GM12878 (cell line): Measurements from ENCODE around the gene SRD5A2. TPM values are rescaled to one million over a fixed set of nuclear protein-coding genes. Genes with fewer than 3 reads are reported as not detected.

Experiments
- ATAC-seq: fragments of 200-7000 bp; cut with Tn5 transposase; 3 replicates; pipeline ENCODE4 v1.9.1; 2020; ENCODE audit warnings: mild to moderate bottlenecking, moderate library complexity
- BruUV-seq: library from RNA; stranded (reverse); fragments of 400-500 nt; replicated peaks from 2 replicates; lab custom pipeline; 2021; lab: Mats Ljungman, UMichigan
- CTCF ChIA-PET: fragments of 300-600 bp; sonication (Branson Sonifier 250); formaldehyde crosslinking; extraction: SDS; loops from one replicate; lab custom pipeline; 2021; ENCODE audit warnings: inconsistent platforms; lab: Yijun Ruan, JAX
- POLR2A ChIA-PET: fragments of 350-600 bp; formaldehyde crosslinking; extraction: SDS; loops from one replicate; lab custom pipeline; 2021; ENCODE audit warnings: inconsistent platforms; lab: Charles Lee
- RAD21 ChIA-PET: fragments of 300-600 bp; sonication (Branson Sonifier 250); formaldehyde crosslinking; loops from one replicate; lab custom pipeline; 2023; ENCODE audit warnings: antibody characterized with exemption; ENCODE audit not compliant: unreplicated experiment; lab: Charles Lee
- SMC1A ChIA-PET: fragments of 300-600 bp; sonication (Branson Sonifier 250); formaldehyde crosslinking; loops from one replicate; lab custom pipeline; 2023; ENCODE audit not compliant: unreplicated experiment, uncharacterized antibody; lab: Charles Lee
- DNase-seq: peaks from one replicate; pipeline ENCODE4 v3.0.0-alpha.2; 2011; ENCODE audit warnings: low read depth, low spot score
- FAIRE-seq: peaks from 3 replicates; lab custom pipeline; 2011; peaks lifted over from hg19 to GRCh38; lab: Jason Lieb, UNC
- H2AFZ ChIP-seq: 2 replicates; pipeline ENCODE4 v1.6.0; 2011; ENCODE audit warnings: low read depth, low read length, control low read depth; ENCODE audit not compliant: control insufficient read depth
- H3K27ac ChIP-seq: 2 replicates; pipeline ENCODE4 v1.5.1; 2011; ENCODE audit warnings: control low read depth; ENCODE audit not compliant: control insufficient read depth, insufficient read depth
- H3K27me3 ChIP-seq, 2 experiments: replicated peaks in 1 of 2; 2 replicates each; pipeline versions ENCODE4 v1.6.0 to v1.6.1; 2011; ENCODE audit warnings: low read length in 1 of 2; ENCODE audit not compliant: control insufficient read depth in 2 of 2, insufficient read depth in 2 of 2
- H3K36me3 ChIP-seq, 2 experiments: 2 replicates each; pipeline ENCODE4 v1.5.1; 2011; ENCODE audit warnings: low read length in 1 of 2; ENCODE audit not compliant: control insufficient read depth in 2 of 2, insufficient read depth in 2 of 2
- H3K4me1 ChIP-seq: 2 replicates; pipeline ENCODE4 v1.6.1; 2011; ENCODE audit warnings: mild to moderate bottlenecking, low read length, moderate library complexity, mixed read lengths; ENCODE audit not compliant: control insufficient read depth, insufficient read depth
- H3K4me2 ChIP-seq: 2 replicates; pipeline ENCODE4 v1.6.0; 2011; ENCODE audit warnings: control low read depth; ENCODE audit not compliant: control insufficient read depth, insufficient read depth
- H3K4me3 ChIP-seq: fragments of 200-600 bp; sonication (generic); 2 replicates; pipeline ENCODE4 v1.5.1; 2016
- H3K79me2 ChIP-seq: 2 replicates; pipeline ENCODE4 v1.6.0; 2011; ENCODE audit warnings: low read length; ENCODE audit not compliant: control insufficient read depth, insufficient read depth
- H3K9ac ChIP-seq: 2 replicates; pipeline ENCODE4 v1.8.0; 2011; ENCODE audit warnings: low read length, control low read depth, mixed read lengths; ENCODE audit not compliant: control insufficient read depth, insufficient read depth
- H3K9me3 ChIP-seq: replicated peaks from 3 replicates; pipeline ENCODE4 v1.5.1; 2011; ENCODE audit warnings: mild to moderate bottlenecking, low read length; ENCODE audit not compliant: control insufficient read depth, insufficient read depth
- H4K20me1 ChIP-seq: 2 replicates; pipeline ENCODE4 v1.6.0; 2011; ENCODE audit not compliant: control insufficient read depth, insufficient read depth
- ETV6 ChIP-seq, 2 experiments: fragments of 450-650 bp in 1 of 2; IDR thresholded peaks in 1 of 2; conservative IDR thresholded peaks in 1 of 2; 2 replicates each; pipeline ENCODE4 v1.6.1; 2014; ENCODE audit warnings: antibody characterized with exemption in 1 of 2, borderline replicate concordance in 1 of 2, low read depth in 1 of 2, mild to moderate bottlenecking in 1 of 2, moderate library complexity in 1 of 2
- HDGF ChIP-seq: fragments of 450-650 bp; IDR thresholded peaks from 2 replicates; pipeline ENCODE4 v1.6.1; 2016; ENCODE audit warnings: antibody characterized with exemption
- IRF3 ChIP-seq: fragments of 450-650 bp; IDR thresholded peaks from 2 replicates; pipeline ENCODE4 v1.6.1; 2014; ENCODE audit warnings: mild to moderate bottlenecking
- MEF2A ChIP-seq: IDR thresholded peaks from 2 replicates; pipeline ENCODE4 v1.6.1; 2011; ENCODE audit warnings: low read depth, mild to moderate bottlenecking, low read length, moderate library complexity; ENCODE audit not compliant: insufficient read depth
- MTA3 ChIP-seq: IDR thresholded peaks from 2 replicates; pipeline ENCODE4 v1.6.1; 2012; ENCODE audit warnings: low read length, inconsistent platforms, borderline replicate concordance
- MYB ChIP-seq: fragments of 150-350 bp; IDR thresholded peaks from 2 replicates; pipeline ENCODE4 v1.6.1; 2014; ENCODE audit warnings: mild to moderate bottlenecking, low read depth, low read length, borderline replicate concordance
- POLR2AphosphoS2 ChIP-seq: IDR thresholded peaks from 2 replicates; pipeline ENCODE4 v1.6.1; 2011; ENCODE audit warnings: low read depth, mild to moderate bottlenecking, low read length, improper control_type of control experiment, moderate library complexity
- PRDM15 ChIP-seq: fragments of 450-650 bp; formaldehyde crosslinking; IDR thresholded peaks from 2 replicates; pipeline ENCODE4 v1.4.0; 2020; ENCODE audit warnings: mild to moderate bottlenecking, moderate library complexity
- RAD21 ChIP-seq: IDR thresholded peaks from 2 replicates; pipeline ENCODE4 v1.6.1; 2011; ENCODE audit warnings: mild to moderate bottlenecking, low read depth, low read length, moderate library complexity; ENCODE audit not compliant: insufficient read depth
- SIN3A ChIP-seq: IDR thresholded peaks from 2 replicates; pipeline ENCODE4 v1.6.1; 2012; ENCODE audit warnings: low read depth, low read length, improper control_type of control experiment
- SKIL ChIP-seq: fragments of 450-650 bp; IDR thresholded peaks from 2 replicates; pipeline ENCODE4 v1.6.1; 2017; ENCODE audit warnings: mild to moderate bottlenecking, low read depth, inconsistent platforms; ENCODE audit not compliant: poor library complexity, severe bottlenecking
- USF1 ChIP-seq: IDR thresholded peaks from 2 replicates; pipeline ENCODE4 v1.6.1; 2011; ENCODE audit warnings: borderline replicate concordance, low read depth, mild to moderate bottlenecking, moderate library complexity, mixed read lengths, low read length; ENCODE audit not compliant: insufficient read depth; ENCODE audit errors: extremely low read length
- ZNF384 ChIP-seq: IDR thresholded peaks from 2 replicates; pipeline ENCODE4 v1.6.1; 2012; ENCODE audit warnings: low read depth, mild to moderate bottlenecking, low read length, improper control_type of control experiment, borderline replicate concordance
- WGBS: methylation state at CpG from one replicate; pipeline ENCODE4 v1.1.6; 2016; ENCODE audit warnings: low lambda C conversion rate; ENCODE audit not compliant: insufficient replicate concordance, insufficient coverage; ENCODE audit errors: missing lambda C conversion rate; 5-methylcytosine and 5-hydroxymethylcytosine counted together
- in situ Hi-C: fragments of 300-500 bp; cut with MboI; formaldehyde crosslinking; loops from 9 replicates; pipeline ENCODE4 v1.14.3; 2018; ENCODE audit warnings: mixed read lengths
- intact Hi-C: fragments of 100-400 bp; cut with micrococcal nuclease; formaldehyde crosslinking; loops from one replicate; pipeline ENCODE4 v1.14.2; 2022; ENCODE audit not compliant: unreplicated experiment
- polyA plus RNA-seq, 11 experiments: library from polyadenylated mRNA; depleted of rRNA in 4 of 11; unstranded in 6 of 11; stranded (reverse) in 5 of 11; fragments of >200 nt; fragmentation: Nextera tagmentation in 4 of 11; fragmentation: Illumina TruSeq in 1 of 11; extraction: Ambion mirVana in 4 of 11; extraction: Trizol in 1 of 11; gene quantifications; 1 replicate in 1 of 11; 2 replicates in 10 of 11; pipeline versions ENCODE4 v1.2.1 to v1.2.3, GENCODE V29; 2011 to 2016; ENCODE audit warnings: inconsistent platforms in 2 of 11, missing spikeins in 2 of 11, low read depth in 1 of 11
- total RNA-seq, 4 experiments: library from RNA; depleted of rRNA in 3 of 4; stranded (reverse); fragments of >200 nt in 3 of 4; fragmentation: Illumina TruSeq in 1 of 4; extraction: Trizol in 1 of 4; gene quantifications; 2 replicates each; pipeline versions ENCODE4 v1.2.1 to v1.2.3, GENCODE V29; 2013 to 2021

Gene SRD5A2
- total and polyA plus RNA-seq, 10 of the 15 experiments (the other 5 are each of a cell fraction or from before 2014, with no cell fraction given), result 0.01 TPM; not detected in 7

- no peak for TF ChIP-seq RAD21
- no peak for TF ChIP-seq MEF2A
- TF ChIP-seq MTA3, result no peak
- no peak for TF ChIP-seq SIN3A
- no peak for TF ChIP-seq ZNF384
- no peak for TF ChIP-seq POLR2AphosphoS2
- TF ChIP-seq, all 136 proteins: peak for 0
Observed at GRCh38 chr2:31586230-31586629, 5.5 kb upstream of the SRD5A2 start (continued).

DNA sequence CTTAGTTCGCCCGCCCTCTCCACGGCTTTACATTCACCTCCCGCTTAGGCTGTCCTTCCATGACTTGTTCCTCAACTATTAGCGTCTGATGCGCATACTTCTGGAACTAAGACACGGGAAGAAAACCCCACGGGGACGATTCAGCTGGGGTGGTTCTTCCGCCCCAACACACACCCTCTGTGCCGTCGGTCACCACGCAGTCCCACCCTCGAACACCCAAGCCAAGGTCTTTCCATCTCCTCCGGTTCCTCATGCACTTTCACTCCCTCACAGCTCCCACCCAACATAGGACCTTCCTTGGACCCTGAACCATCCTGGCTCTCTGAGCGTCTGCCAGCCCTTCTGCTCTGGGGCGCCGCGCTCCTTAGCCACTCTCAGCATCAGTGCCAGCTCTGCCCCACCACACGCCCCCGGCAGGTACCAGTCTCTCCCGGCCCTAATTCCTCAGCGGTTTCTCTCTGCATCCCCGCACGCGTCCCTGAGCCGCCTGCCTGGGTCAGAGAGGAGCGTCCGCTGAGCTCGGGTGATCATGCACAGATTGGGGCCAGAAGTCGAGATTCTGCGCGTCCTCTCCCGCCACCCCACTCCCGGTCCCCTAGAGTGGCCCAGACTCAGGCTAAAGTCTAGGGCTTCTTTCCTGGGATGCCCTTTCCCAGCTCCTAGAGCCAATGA lies 522 bp upstream of the SRD5A2 start:
- H3K36me3 ChIP-seq, result no peaks in the 10 kb centered on the region
- H3K9ac ChIP-seq, result no peak overlapping the region
- H3K79me2 ChIP-seq, result no peaks in the 10 kb centered on the region
- ATAC-seq (no peak), FAIRE-seq (no peak), DNase-seq (no peak)
- in situ Hi-C loops, result no loop called here
- ChIA-PET SMC1A (no interaction called here), CTCF (no interaction called here), POLR2A (no interaction called here), RAD21 (no interaction called here)
- H3K27ac ChIP-seq, result no peak overlapping the region
- intact Hi-C loops, result no loop called here
- no peak overlapping the region for H3K4me2 ChIP-seq
- no peaks in the 10 kb centered on the region; the same call in 2 of the 3 replicates for H3K9me3 ChIP-seq
- no peak overlapping the region for H3K4me3 ChIP-seq
- no TSS peak for BruUV-seq
- no peaks in the 10 kb centered on the region for H3K4me1 ChIP-seq
- H4K20me1 ChIP-seq, result no peaks in the 10 kb centered on the region
- peaks cover 2 to 6% of the 10 kb centered on the region in 2 experiments; a peak in 2 of 4 replicates for H3K27me3 ChIP-seq
- 67% methylated on average over 33 of the region's 35 CpGs for WGBS
- H2AFZ ChIP-seq, result no peak overlapping the region
- TF ChIP-seq SKIL (no peak), MYB (no peak), IRF3 (no peak), HDGF (no peak), USF1 (no peak), PRDM15 (CRISPR knock-in tag) (no peak), ETV6 (conservative IDR thresholded peaks at IDR 0.05 in 1 of 2, IDR thresholded peaks at IDR 0.05 in 1 of 2; ENCODE audit: borderline replicate concordance in 1 of 2, low read depth in 1 of 2) (no peak)
